SK-N-SH (cell line): ENCODE data around the gene ZNF189. TPM values are rescaled to one million over a fixed set of nuclear protein-coding genes. Genes with fewer than 3 reads are reported as not detected.

ENCODE experiments used
- CTCF ChIA-PET: fragments of 300-600, 350-600 bp; formaldehyde crosslinking; extraction: SDS; loops from one replicate; lab custom pipeline; 2021; lab: Yijun Ruan, JAX
- POLR2A ChIA-PET: fragments of 350-600 bp; sonication (Branson Sonifier 250); formaldehyde crosslinking; extraction: SDS; loops from one replicate; lab custom pipeline; 2020; ENCODE audit warnings: antibody characterized with exemption, inconsistent platforms; lab: Yijun Ruan, JAX
- DNase-seq: peaks from one replicate; pipeline ENCODE4 v3.0.0; 2012
- H2AFZ ChIP-seq: fragments of 200-600 bp; sonication (generic); 2 replicates; pipeline ENCODE4 v1.8.1; 2016; ENCODE audit warnings: antibody characterized with exemption, mild to moderate bottlenecking, low read depth
- H3F3A ChIP-seq: fragments of 200-600 bp; sonication (generic); replicated peaks from 2 replicates; pipeline ENCODE3; 2016; ENCODE audit warnings: antibody characterized with exemption, mild to moderate bottlenecking; ENCODE audit not compliant: insufficient read depth
- H3K27ac ChIP-seq, 2 experiments: fragments of 200-500 bp in 1 of 2; fragments of 200-600 bp in 1 of 2; sonication (Bioruptor generic) in 1 of 2; sonication (generic), shearing (Covaris generic) in 1 of 2; 2 replicates each; pipeline versions ENCODE4 v1.5.1 to v1.6.1; 2014 to 2016; ENCODE audit warnings: low read depth in 2 of 2, inconsistent platforms in 1 of 2, low read length in 1 of 2, mild to moderate bottlenecking in 1 of 2, mixed read lengths in 1 of 2
- H3K27me3 ChIP-seq: fragments of 200-600 bp; sonication (generic), shearing (Covaris generic); 2 replicates; pipeline ENCODE4 v1.6.1; 2016; ENCODE audit warnings: mixed run types; ENCODE audit not compliant: insufficient read depth
- H3K36me3 ChIP-seq, 2 experiments: fragments of 200-500 bp in 1 of 2; fragments of 200-600 bp in 1 of 2; sonication (Bioruptor generic) in 1 of 2; sonication (generic) in 1 of 2; replicated peaks in 1 of 2; 2 replicates each; pipeline versions ENCODE3 to v1.5.1; 2014 to 2016; ENCODE audit warnings: low read length in 1 of 2, mild to moderate bottlenecking in 1 of 2; ENCODE audit not compliant: insufficient read depth in 2 of 2, control insufficient read depth in 1 of 2
- H3K4me1 ChIP-seq, 2 experiments: fragments of 200-500 bp in 1 of 2; fragments of 200-600 bp in 1 of 2; sonication (Bioruptor generic) in 1 of 2; sonication (generic), shearing (Covaris generic) in 1 of 2; 2 replicates each; pipeline versions ENCODE4 v1.5.1 to v1.6.1; 2014 to 2016; ENCODE audit warnings: low read depth in 1 of 2, low read length in 1 of 2, mixed run types in 1 of 2; ENCODE audit not compliant: insufficient read depth in 2 of 2, control insufficient read depth in 1 of 2
- H3K4me2 ChIP-seq: fragments of 200-600 bp; sonication (generic), shearing (Covaris generic); 2 replicates; pipeline ENCODE4 v1.6.1; 2017; ENCODE audit warnings: mixed run types
- H3K4me3 ChIP-seq, 2 experiments: fragments of 200-500 bp in 1 of 2; fragments of 200-600 bp in 1 of 2; sonication (Bioruptor generic) in 1 of 2; sonication (generic), shearing (Covaris generic) in 1 of 2; 2 replicates each; pipeline versions ENCODE4 v1.5.1 to v1.8.1; 2014 to 2016; ENCODE audit warnings: low read depth in 2 of 2, inconsistent platforms in 1 of 2, low read length in 1 of 2, mild to moderate bottlenecking in 1 of 2, mixed read lengths in 1 of 2, moderate library complexity in 1 of 2
- H3K79me2 ChIP-seq: fragments of 200-600 bp; sonication (generic); 2 replicates; pipeline ENCODE4 v1.8.1; 2017; ENCODE audit warnings: mild to moderate bottlenecking; ENCODE audit not compliant: insufficient read depth
- H3K9ac ChIP-seq: fragments of 200-600 bp; sonication (generic); 2 replicates; pipeline ENCODE4 v1.6.1; 2017; ENCODE audit warnings: mixed run types
- H3K9me2 ChIP-seq: fragments of 200-600 bp; sonication (generic); 2 replicates; pipeline ENCODE4 v1.6.1; 2017; ENCODE audit warnings: mixed run types
- H3K9me3 ChIP-seq: fragments of 200-600 bp; sonication (generic); 2 replicates; pipeline ENCODE4 v1.6.1; 2017; ENCODE audit warnings: mixed run types, mild to moderate bottlenecking, moderate library complexity
- H4K20me1 ChIP-seq: fragments of 200-600 bp; sonication (generic); 2 replicates; pipeline ENCODE4 v1.6.1; 2017; ENCODE audit warnings: mild to moderate bottlenecking, mixed run types; ENCODE audit not compliant: insufficient read depth
- ELF1 ChIP-seq: IDR thresholded peaks from 2 replicates; pipeline ENCODE4 v1.4.0; 2012
- FOXM1 ChIP-seq: IDR thresholded peaks from 2 replicates; pipeline ENCODE4 v1.4.0; 2012; ENCODE audit warnings: low read depth, mild to moderate bottlenecking
- GABPA ChIP-seq: IDR thresholded peaks from 2 replicates; pipeline ENCODE4 v1.4.0; 2012; ENCODE audit warnings: low read depth, mild to moderate bottlenecking
- JUND ChIP-seq: IDR thresholded peaks from 2 replicates; pipeline ENCODE4 v1.4.0; 2012
- POLR2AphosphoS5 ChIP-seq: IDR thresholded peaks from 2 replicates; pipeline ENCODE4 v1.6.1; 2012; ENCODE audit warnings: low read depth, low read length
- RAD21 ChIP-seq: IDR thresholded peaks from 2 replicates; pipeline ENCODE4 v1.6.1; 2012; ENCODE audit warnings: mild to moderate bottlenecking, low read length
- RFX5 ChIP-seq: IDR thresholded peaks from 2 replicates; pipeline ENCODE4 v1.6.1; 2012; ENCODE audit warnings: mild to moderate bottlenecking, improper control_type of control experiment, low read length
- SIN3A ChIP-seq: IDR thresholded peaks from 2 replicates; pipeline ENCODE4 v1.6.1; 2012; ENCODE audit warnings: low read depth, mild to moderate bottlenecking, low read length, moderate library complexity, borderline replicate concordance
- TCF12 ChIP-seq: IDR thresholded peaks from 2 replicates; pipeline ENCODE4 v1.4.0; 2012
- USF2 ChIP-seq: fragments of 150-350 bp; IDR thresholded peaks from 2 replicates; pipeline ENCODE4 v1.6.1; 2017; ENCODE audit warnings: antibody characterized with exemption, low read length, low read depth, borderline replicate concordance
- YY1 ChIP-seq: IDR thresholded peaks from 2 replicates; pipeline ENCODE4 v1.4.0; 2012; ENCODE audit warnings: low read depth, mild to moderate bottlenecking
- ZBTB33 ChIP-seq: IDR thresholded peaks from 2 replicates; pipeline ENCODE4 v1.4.0; 2012; ENCODE audit warnings: low read depth, borderline replicate concordance
- WGBS: methylation state at CpG from one replicate; pipeline ENCODE4 v1.1.6; 2017; ENCODE audit warnings: low lambda C conversion rate; 5-methylcytosine and 5-hydroxymethylcytosine counted together
- polyA plus RNA-seq, 3 experiments: library from polyadenylated mRNA; depleted of rRNA; stranded (reverse); fragments of >200 nt; gene quantifications; 2 replicates each; pipeline ENCODE4 v1.2.3, GENCODE V29; 2012

Gene ZNF189
- polyA plus RNA-seq, 1 of the 3 experiments (the other 2 are of a cell fraction) = 2.9 TPM

GRCh38 chr9:101450931-101451330 is 52.3 kb downstream of the ZNF189 start:
- ChIA-PET CTCF (interaction anchor here (1.1 to 3.5 kb wide), 4 partner anchors 9 to 79 kb away, joined by 3 to 50 read pairs (median 28); a partner anchor contains a TSS), POLR2A (no interaction called here)
- H3K27ac ChIP-seq = no peak overlapping the region
- peaks cover 0 to 2% of the 10 kb centered on the region in 2 experiments; a peak in 1 of 4 replicates for H3K4me1 ChIP-seq
- no peak overlapping the region for H3K9ac ChIP-seq
- H4K20me1 ChIP-seq = no peaks in the 10 kb centered on the region
- H3K36me3 ChIP-seq = no peaks in the 10 kb centered on the region
- no peak overlapping the region for H3K4me3 ChIP-seq
- H3K9me2 ChIP-seq = no peaks in the 10 kb centered on the region
- no peak for TF ChIP-seq JUND
- H3K4me2 ChIP-seq = no peak overlapping the region
- no peaks in the 10 kb centered on the region for H3K79me2 ChIP-seq
- no peaks in the 10 kb centered on the region for H3K9me3 ChIP-seq
- H3K27me3 ChIP-seq = no peaks in the 10 kb centered on the region
- no peak for DNase-seq
- no peak overlapping the region for H2AFZ ChIP-seq
- H3F3A ChIP-seq = peaks cover 5% of the 10 kb centered on the region
- WGBS = 51% methylated on average over 4 of the region's 4 CpGs

- CTCF ChIA-PET = interaction anchor here (1.1 to 2.3 kb wide), 2 partner anchors 14 to 78 kb away, joined by 3 to 7 read pairs; no protein-coding TSS in a partner anchor
- H3K9ac ChIP-seq = no peak overlapping the region
- POLR2A ChIA-PET = no interaction called here
- no peak for DNase-seq
- no peaks in the 10 kb centered on the region for H3K36me3 ChIP-seq
- peaks cover 5% of the 10 kb centered on the region for H3F3A ChIP-seq
- no peaks in the 10 kb centered on the region for H3K9me2 ChIP-seq
- H3K4me3 ChIP-seq = no peak overlapping the region
- H2AFZ ChIP-seq = no peak overlapping the region
- WGBS = 52% methylated on average over 4 of the region's 4 CpGs
- H3K4me2 ChIP-seq = no peak overlapping the region
- TF ChIP-seq USF2 (no peak), ZBTB33 (no peak), RFX5 (no peak), YY1 (no peak), POLR2AphosphoS5 (no peak), SIN3A (no peak), ELF1 (no peak), TCF12 (no peak), GABPA (no peak), FOXM1 (no peak), RAD21 (no peak)
- H3K9me3 ChIP-seq = no peaks in the 10 kb centered on the region
- no peaks in the 10 kb centered on the region for H4K20me1 ChIP-seq
- no peak overlapping the region for H3K27ac ChIP-seq
- H3K4me1 ChIP-seq = peaks cover 0 to 2% of the 10 kb centered on the region in 2 experiments; a peak in 1 of 4 replicates
- no peaks in the 10 kb centered on the region for H3K79me2 ChIP-seq
- H3K27me3 ChIP-seq = no peaks in the 10 kb centered on the region
Observed at GRCh38 chr9:101451498-101451897, 52.8 kb downstream of the ZNF189 start.
